HUES64 (cell line): ENCODE measurements around the gene RSBN1L.
A peak's percentile ranks its signal among the peaks of the same experiment; 100 is the strongest.
"Not testable (repeated sequence)": the region's sequence is repeated elsewhere in the genome, so short reads cannot be mapped to it uniquely, and the experiment has no call there.

Experiments
- H3K27ac ChIP-seq: 2 replicates; pipeline ENCODE4 v1.7.0; 2013; ENCODE audit warnings: low read depth, low read length, inconsistent platforms
- H3K27me3 ChIP-seq: 2 replicates; pipeline ENCODE4 v1.6.1; 2013; ENCODE audit warnings: mild to moderate bottlenecking, low read length; ENCODE audit not compliant: insufficient read depth
- H3K36me3 ChIP-seq: 2 replicates; pipeline ENCODE4 v1.6.1; 2013; ENCODE audit warnings: mild to moderate bottlenecking, low read length; ENCODE audit not compliant: insufficient read depth
- H3K4me1 ChIP-seq: 2 replicates; pipeline ENCODE4 v1.6.1; 2013; ENCODE audit warnings: mild to moderate bottlenecking, low read length, moderate library complexity; ENCODE audit not compliant: insufficient read depth
- H3K4me3 ChIP-seq: 2 replicates; pipeline ENCODE4 v1.5.1; 2013; ENCODE audit warnings: mild to moderate bottlenecking, low read length, moderate library complexity
- H3K9ac ChIP-seq: 2 replicates; pipeline ENCODE4 v1.6.1; 2013; ENCODE audit warnings: mild to moderate bottlenecking, low read depth, low read length
- H3K9me3 ChIP-seq: 2 replicates; pipeline ENCODE4 v1.6.1; 2013; ENCODE audit warnings: low read depth, low read length; ENCODE audit not compliant: insufficient read depth
- WGBS: fragments of 150-250, 120-280 bp; methylation state at CpG from one replicate; pipeline ENCODE4 v1.1.7; 2013; ENCODE audit warnings: missing lambda C conversion rate; 5-methylcytosine and 5-hydroxymethylcytosine counted together

Gene RSBN1L

DNA sequence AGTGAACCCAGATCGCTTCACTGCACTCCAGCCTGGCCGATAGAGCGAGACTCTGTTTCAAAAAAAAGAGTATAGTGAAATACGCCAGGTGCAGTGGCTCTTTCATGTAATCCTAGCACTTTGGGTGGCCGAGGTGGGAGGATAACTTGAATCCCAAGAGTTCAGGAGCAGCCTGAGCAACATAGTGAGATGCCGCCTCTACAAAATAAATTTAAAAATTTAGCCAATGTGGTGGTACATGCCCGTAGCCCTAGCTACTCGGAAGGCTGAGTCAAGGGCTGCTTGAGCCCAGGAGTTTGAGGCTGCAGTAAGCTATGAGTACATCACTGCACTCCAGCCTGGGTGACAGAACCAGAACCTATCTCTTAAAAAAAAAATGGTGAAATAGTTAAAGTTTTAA is 74.1 kb downstream of the RSBN1L start:
- H3K27me3 ChIP-seq, result no peaks in the 10 kb centered on the region
- H3K9me3 ChIP-seq, result no peaks in the 10 kb centered on the region
- no peak overlapping the region for H3K27ac ChIP-seq
- peaks cover 9% of the 10 kb centered on the region for H3K4me1 ChIP-seq
- 86% methylated on average over 8 of the region's 8 CpGs for WGBS
- peaks cover 49% of the 10 kb centered on the region for H3K36me3 ChIP-seq
- no peak overlapping the region for H3K9ac ChIP-seq
- no peak overlapping the region for H3K4me3 ChIP-seq

DNA sequence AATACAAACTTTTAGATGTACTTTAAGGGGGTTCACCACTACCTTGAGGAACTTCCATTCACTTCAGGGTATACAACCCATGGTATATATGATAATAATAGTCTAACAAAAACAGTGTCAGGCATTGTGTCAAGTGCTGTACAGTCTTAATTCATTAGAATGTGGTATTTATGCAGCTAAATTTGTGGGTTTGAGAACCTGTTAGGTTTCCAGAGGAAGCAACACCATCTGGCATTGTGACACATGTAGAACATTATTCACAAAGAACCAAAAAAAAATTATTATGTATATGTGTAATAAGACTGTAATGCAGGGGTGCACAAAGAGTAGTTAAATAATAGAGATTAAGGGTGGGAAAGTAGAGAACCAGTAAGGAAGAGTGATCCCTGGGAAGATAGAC is 75.6 kb downstream of the RSBN1L start:
- no peak overlapping the region for H3K9ac ChIP-seq
- H3K27ac ChIP-seq, result no peak overlapping the region
- peaks cover 58% of the 10 kb centered on the region for H3K36me3 ChIP-seq
- no peaks in the 10 kb centered on the region for H3K4me1 ChIP-seq
- H3K4me3 ChIP-seq, result no peak overlapping the region
- no peaks in the 10 kb centered on the region for H3K27me3 ChIP-seq
- H3K9me3 ChIP-seq, result no peaks in the 10 kb centered on the region

DNA sequence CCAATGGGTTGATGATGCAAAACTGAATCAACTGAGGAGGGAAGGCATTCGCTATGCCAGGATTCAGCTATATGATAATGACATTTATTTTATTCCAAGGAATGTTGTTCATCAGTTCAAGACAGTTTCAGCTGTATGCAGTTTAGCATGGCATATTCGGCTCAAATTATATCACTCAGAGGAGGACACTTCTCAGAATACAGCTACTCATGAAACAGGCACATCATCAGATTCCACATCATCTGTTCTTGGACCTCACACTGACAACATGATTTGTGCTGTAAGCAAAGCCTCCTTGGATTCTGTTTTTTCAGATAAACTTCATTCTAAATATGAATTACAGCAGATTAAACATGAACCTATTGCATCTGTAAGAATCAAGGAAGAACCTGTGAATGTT is 82.3 kb downstream of the RSBN1L start:
- 94% methylated on average over 2 of the region's 2 CpGs for whole genome bisulfite sequencing
- Histone ChIP-seq H3K27me3 (no peaks in the 10 kb centered on the region), H3K9me3 (no peaks in the 10 kb centered on the region), H3K36me3 (peaks cover 83% of the 10 kb centered on the region), H3K4me3 (no peak overlapping the region), H3K9ac (no peak overlapping the region), H3K27ac (no peak overlapping the region), H3K4me1 (no peaks in the 10 kb centered on the region)

DNA sequence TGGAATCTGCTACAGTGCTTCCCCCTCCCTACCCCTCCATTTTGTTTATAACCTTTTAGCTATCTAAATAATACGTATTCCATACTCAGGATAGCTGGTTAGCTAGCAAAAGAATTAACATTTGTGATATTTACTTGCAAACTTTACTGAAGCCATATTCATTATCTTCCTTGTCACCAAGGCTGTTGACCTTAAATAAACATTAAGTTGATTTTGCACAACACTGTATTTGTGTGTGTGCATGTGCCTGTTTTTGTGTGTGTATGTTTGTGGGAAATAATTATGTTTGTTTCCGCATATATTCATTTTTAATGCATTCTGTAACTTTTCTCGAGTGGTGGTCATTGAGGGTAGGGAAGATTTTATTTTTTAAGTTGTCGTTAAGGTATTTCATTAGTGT is 86.1 kb downstream of the RSBN1L start:
- no peak overlapping the region for H3K4me3 ChIP-seq
- peaks cover 20% of the 10 kb centered on the region for H3K9me3 ChIP-seq
- no peak overlapping the region for H3K9ac ChIP-seq
- H3K4me1 ChIP-seq, result no peaks in the 10 kb centered on the region
- peaks cover 64% of the 10 kb centered on the region for H3K36me3 ChIP-seq
- WGBS, result 91% methylated on average over 4 of the region's 4 CpGs
- no peak overlapping the region for H3K27ac ChIP-seq
- H3K27me3 ChIP-seq, result no peaks in the 10 kb centered on the region

DNA sequence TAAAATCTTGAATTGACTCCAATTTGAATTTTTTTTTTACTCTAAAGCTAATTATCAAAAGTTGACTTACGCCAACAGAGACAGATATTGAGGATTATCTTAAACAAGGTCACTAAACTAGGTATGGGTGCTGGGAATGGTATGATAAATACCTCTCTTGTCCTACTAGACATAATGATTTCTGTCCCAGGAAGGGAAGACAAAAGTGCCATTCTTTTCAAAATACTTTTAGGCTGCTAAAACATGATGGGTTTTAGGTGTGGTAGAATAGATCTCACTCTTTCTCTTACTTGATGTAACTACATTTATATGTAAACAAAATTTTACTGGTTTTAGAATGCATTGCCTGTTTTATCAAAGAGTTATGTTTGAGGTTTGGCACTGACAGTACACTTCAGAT is 86.9 kb downstream of the RSBN1L start:
- WGBS, result no CpG with 5 or more reads among the region's 1 CpG
- no peaks in the 10 kb centered on the region for H3K27me3 ChIP-seq
- H3K4me3 ChIP-seq, result no peak overlapping the region
- no peak overlapping the region for H3K9ac ChIP-seq
- H3K9me3 ChIP-seq, result peaks cover 20% of the 10 kb centered on the region
- no peak overlapping the region for H3K27ac ChIP-seq
- H3K36me3 ChIP-seq, result peaks cover 57% of the 10 kb centered on the region
- no peaks in the 10 kb centered on the region for H3K4me1 ChIP-seq

DNA sequence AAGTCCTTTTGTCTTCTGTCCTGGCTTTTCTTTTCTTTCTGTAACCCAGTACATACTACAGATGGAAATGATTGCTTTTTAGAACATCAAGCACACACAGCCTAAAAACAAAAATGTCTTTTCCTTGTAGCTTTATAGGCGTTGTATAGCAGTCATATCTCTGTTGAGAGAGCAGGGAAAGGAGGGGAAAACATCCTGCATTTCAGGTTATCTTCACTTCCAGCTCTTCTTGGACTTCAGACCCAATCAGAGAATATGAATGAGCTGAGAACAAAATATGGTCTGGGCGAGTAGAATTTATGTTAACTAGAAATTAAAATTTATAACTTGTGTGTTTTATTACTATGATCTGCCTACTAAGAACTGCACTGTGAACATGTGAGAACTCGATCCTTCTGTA is 87.3 kb downstream of the RSBN1L start:
- no peak overlapping the region for H3K9ac ChIP-seq
- no peak overlapping the region for H3K4me3 ChIP-seq
- peaks cover 20% of the 10 kb centered on the region for H3K9me3 ChIP-seq
- H3K4me1 ChIP-seq, result no peaks in the 10 kb centered on the region
- H3K27me3 ChIP-seq, result no peaks in the 10 kb centered on the region
- peaks cover 53% of the 10 kb centered on the region for H3K36me3 ChIP-seq
- 97% methylated on average over 3 of the region's 3 CpGs for WGBS
- no peak overlapping the region for H3K27ac ChIP-seq

DNA sequence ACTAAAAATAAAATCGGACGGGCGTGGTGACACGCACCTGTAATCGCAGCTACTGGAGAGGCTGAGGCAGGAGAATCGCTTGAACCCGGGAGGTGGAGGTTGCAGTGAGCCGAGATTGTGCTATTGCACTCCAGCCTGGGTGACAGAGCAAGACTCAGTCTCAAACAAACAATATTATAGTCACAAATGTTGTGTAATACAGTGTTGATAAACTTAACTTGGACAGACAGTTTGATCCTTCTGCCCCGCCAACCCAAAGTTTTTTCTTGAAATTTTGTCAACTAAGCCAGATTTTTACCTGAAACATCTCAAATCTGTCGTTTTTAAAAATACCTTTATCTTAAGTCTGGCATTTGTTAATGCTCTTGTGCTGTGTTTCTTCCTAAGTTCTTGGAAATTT is 88.2 kb downstream of the RSBN1L start:
- not testable (repeated sequence) for H3K27me3 ChIP-seq, H3K4me3 ChIP-seq, H3K9ac ChIP-seq, H3K27ac ChIP-seq, H3K4me1 ChIP-seq
- Histone ChIP-seq H3K9me3 (peaks cover 20% of the 10 kb centered on the region), H3K36me3 (peaks cover 45% of the 10 kb centered on the region)
- WGBS, result 97% methylated on average over 10 of the region's 10 CpGs

DNA sequence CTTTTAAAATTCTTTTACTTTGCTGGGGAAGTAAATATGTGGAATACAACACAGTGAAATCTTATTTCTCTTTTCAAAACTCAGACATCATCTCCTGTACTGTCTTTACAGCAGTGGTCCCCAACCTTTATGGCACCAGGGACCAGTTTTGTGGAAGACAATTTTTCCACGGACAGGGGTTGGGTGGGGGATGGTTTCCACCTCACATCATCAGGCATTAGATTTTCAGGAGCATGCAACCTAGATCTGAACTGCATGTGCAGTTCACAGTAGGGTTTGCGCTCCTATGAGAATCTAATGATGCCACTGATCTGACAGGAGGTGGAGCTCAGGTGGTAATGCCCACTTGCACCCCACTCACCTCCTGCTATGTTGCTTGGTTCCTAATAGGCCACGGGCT is 89.8 kb downstream of the RSBN1L start:
- peaks cover 1% of the 10 kb centered on the region for H3K4me1 ChIP-seq
- H3K9ac ChIP-seq, result no peak overlapping the region
- peaks cover 20% of the 10 kb centered on the region for H3K9me3 ChIP-seq
- H3K36me3 ChIP-seq, result peaks cover 31% of the 10 kb centered on the region
- no peak overlapping the region for H3K27ac ChIP-seq
- 92% methylated on average over 3 of the region's 3 CpGs for whole genome bisulfite sequencing
- H3K27me3 ChIP-seq, result no peaks in the 10 kb centered on the region
- no peak overlapping the region for H3K4me3 ChIP-seq

DNA sequence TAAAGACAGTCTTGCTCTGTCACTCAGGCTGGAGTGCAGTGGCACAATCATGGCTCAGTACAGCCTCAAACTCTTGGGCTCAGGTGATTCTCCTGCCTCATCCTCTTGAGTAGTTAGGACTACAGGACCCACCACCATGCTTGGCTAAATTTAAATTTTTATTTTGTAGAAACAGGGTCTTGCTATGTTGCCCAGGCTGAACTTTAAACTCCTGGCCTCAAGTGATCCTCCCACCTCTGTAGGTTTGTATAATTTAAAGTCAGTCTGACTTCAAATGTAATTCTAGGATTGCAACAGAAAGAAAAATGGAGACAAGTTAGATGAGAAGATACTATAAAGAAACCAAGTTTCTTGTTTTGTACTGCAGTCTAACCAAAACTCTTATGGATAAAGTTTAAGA is 90.5 kb downstream of the RSBN1L start:
- H3K36me3 ChIP-seq, result peaks cover 27% of the 10 kb centered on the region
- H3K4me3 ChIP-seq, result no peak overlapping the region
- no peaks in the 10 kb centered on the region for H3K27me3 ChIP-seq
- H3K9ac ChIP-seq, result no peak overlapping the region
- H3K27ac ChIP-seq, result no peak overlapping the region
- peaks cover 20% of the 10 kb centered on the region for H3K9me3 ChIP-seq
- H3K4me1 ChIP-seq, result peaks cover 8% of the 10 kb centered on the region

DNA sequence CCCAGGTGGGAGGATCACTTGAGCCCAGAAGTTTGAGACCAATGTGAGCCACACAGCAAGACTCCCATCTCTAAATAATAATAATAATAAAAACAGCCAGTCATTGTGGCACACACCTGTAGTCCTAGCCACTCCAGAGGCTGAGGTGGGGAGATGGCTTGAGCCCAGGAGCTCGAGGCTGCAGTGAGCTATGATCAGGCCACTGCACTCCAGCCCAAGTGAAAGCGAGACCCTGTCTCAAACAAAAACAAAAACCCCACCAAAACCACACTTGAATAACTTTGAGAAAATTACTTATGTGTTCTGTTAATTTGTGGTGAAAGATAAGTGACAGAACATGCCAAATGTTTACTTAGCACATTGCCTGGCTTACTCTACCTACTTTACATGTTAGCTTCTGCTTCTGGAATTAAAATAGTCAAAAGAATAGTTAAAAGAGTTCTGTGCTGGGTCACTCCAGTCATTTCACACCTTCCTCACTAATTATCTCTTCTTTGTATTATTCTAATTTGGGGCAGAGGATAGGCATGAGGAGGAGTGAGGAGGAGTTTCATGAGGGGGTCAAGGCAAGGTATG is 92.2 kb downstream of the RSBN1L start:
- WGBS, result 96% methylated on average over 2 of the region's 2 CpGs
- H3K9ac ChIP-seq, result no peak overlapping the region
- H3K27ac ChIP-seq, result no peak overlapping the region
- H3K27me3 ChIP-seq, result no peaks in the 10 kb centered on the region
- peaks cover 14% of the 10 kb centered on the region; the same call in 1 of the 2 replicates for H3K36me3 ChIP-seq
- H3K4me1 ChIP-seq, result peaks cover 10% of the 10 kb centered on the region
- peaks cover 20% of the 10 kb centered on the region for H3K9me3 ChIP-seq
- no peak overlapping the region for H3K4me3 ChIP-seq

DNA sequence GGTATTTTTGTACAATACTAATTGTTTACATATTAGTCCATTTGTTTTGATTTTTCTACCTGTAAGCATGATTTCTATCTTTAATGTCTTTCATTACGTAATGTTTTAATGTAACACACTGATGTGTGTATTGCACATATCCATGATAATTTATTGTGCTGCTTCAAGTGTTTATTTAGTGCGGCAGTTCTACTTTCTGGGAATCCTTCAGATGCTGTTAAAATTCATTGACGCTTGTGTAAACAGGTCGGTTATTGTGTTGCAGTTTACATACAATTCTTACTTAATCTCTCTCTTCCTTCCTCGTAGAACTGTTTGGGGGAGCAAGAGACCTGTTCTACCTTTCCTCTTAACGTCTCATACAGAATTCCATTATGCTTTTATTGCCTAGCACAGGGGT is 95.1 kb downstream of the RSBN1L start:
- peaks cover 10% of the 10 kb centered on the region for H3K4me1 ChIP-seq
- H3K27ac ChIP-seq, result 0 out of 2 replicates have a peak overlapping the region, but pooled peaks have one; percentile 45
- peaks cover 10% of the 10 kb centered on the region for H3K36me3 ChIP-seq
- no peaks in the 10 kb centered on the region for H3K27me3 ChIP-seq
- 0 out of 2 replicates have a peak overlapping the region, but pooled peaks have one; percentile 16 for H3K9ac ChIP-seq
- no peak overlapping the region for H3K4me3 ChIP-seq
- peaks cover 5% of the 10 kb centered on the region for H3K9me3 ChIP-seq
- WGBS, result 89% methylated on average over 6 of the region's 6 CpGs

DNA sequence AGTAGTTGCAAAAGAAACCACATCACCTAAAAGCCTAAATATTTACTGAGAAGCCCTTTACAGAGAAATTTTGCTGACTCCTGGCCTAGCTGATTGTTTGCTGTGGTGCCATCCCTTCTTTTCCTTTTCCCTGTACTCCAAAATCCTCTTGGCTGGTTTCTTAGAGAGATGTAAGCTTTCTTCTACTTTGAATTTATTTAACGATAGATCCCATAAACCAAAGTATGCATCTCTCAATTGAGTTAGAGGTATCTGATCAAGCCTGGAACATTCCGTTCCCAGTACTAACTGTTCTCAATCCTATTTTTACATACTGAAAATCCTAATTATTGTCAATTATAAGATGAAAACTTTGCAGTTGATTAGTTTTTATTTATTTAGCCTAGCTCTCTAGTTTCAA is 95.7 kb downstream of the RSBN1L start:
- no peak overlapping the region for H3K27ac ChIP-seq
- peaks cover 10% of the 10 kb centered on the region for H3K36me3 ChIP-seq
- 0 out of 2 replicates have a peak overlapping the region, but pooled peaks have one; percentile 16 for H3K9ac ChIP-seq
- H3K27me3 ChIP-seq, result no peaks in the 10 kb centered on the region
- H3K4me3 ChIP-seq, result no peak overlapping the region
- H3K9me3 ChIP-seq, result no peaks in the 10 kb centered on the region
- peaks cover 14% of the 10 kb centered on the region for H3K4me1 ChIP-seq
- no CpG with 5 or more reads among the region's 2 CpGs for WGBS
